NCI-H2081 treated with DMSO at 0.1 percent for 48 hours (cell line): ENCODE data around the gene GET4.

Experiments used
- DNase-seq: peaks from one replicate; lab custom pipeline; 2025; lab: John Stamatoyannopoulos, UW

GET4 gene

DNA sequence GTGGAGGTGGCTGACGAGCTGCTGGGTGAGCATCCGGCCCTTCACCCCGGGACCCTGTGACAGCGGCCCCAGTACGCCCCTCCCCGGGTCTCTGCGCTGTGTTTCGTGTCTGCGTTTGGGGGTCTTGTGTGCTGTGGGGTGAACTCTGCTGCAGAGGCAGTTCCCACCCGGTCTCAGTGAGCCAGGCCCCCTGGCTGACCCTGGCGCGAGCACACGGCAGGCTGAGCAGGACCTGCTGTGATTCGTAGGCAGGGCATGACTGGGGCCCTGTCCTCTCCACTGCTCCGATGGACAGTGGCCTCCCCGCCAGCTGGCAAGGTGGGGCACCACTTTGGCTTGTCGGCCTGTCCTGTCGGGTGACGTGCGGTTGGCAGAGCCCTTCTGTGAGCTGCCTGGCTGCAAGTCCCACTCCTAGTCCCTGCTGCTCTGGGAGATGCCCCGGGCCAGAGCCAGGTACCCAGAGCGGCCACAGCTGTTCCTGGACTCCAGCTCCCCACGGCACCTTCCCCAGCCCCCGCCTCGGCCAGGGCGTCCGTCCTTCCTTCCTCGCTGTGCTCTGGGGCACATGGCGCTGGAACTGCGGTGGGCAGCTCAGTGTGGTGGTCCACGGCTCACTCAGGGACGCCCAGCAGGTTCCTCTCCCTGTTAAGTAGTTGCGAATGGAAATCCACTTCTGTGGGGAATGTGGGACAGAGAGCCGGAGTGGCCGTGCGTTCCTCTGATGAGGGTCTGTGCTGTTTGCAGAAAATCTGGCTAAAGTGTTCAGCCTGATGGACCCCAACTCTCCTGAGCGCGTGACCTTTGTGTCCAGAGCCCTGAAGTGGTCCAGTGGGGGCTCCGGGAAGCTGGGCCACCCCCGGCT, 10.5 kb downstream of the GET4 start:
- no peak for DNase-seq

- DNase-seq = no peak
Measured at GRCh38 chr7:887488-887820, 11.1 kb downstream of the GET4 start.

- no peak for DNase-seq
Measured at GRCh38 chr7:888081-889024, 12.0 kb downstream of the GET4 start.

GRCh38 chr7:889025-889390, 12.7 kb downstream of the GET4 start:
- no peak for DNase-seq

DNA sequence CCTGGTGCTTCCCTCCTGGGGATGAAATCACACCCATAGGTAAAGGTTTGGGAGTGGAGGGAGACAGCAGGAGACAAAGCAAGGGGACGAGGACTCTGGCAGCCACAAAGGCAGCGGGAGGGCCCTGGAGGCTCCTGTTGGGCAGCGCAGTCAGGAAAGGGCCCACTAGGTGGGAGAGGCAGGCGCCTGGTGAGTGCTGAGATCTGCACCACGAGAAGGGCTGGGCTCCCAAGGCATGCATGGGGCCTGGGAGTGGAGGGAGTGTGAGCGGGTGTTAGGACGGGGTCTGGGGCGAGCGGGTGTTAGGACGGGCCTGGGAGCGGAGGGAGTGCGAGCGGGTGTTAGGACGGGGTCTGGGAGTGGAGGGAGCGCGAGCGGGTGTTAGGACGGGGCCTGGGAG, 13.0 kb downstream of the GET4 start:
- no peak for DNase-seq

DNA sequence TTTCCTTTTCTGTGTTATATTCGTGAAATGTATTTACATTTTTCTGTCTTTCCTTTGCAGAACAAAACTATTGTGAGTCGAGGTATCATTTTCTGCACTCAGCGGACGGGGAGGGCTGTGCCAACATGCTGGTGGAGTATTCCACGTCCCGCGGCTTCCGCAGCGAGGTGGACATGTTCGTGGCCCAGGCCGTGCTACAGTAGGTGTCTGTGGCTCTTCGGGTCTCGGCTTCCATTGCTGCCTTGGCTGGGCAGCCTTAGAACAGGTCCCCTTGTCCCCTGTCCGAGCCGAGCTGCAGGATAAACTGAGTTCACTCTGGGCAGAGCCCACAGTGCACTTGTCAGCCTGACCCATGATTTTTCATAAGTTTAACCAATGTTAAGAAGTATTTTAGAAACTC, 14.5 kb downstream of the GET4 start:
- DNase-seq = no peak

GRCh38 chr7:891291-891690, 14.9 kb downstream of the GET4 start:
- no peak for DNase-seq

- DNase-seq = no peak
Measured at GRCh38 chr7:891805-892204, 15.5 kb downstream of the GET4 start.

- DNase-seq = no peak
Measured at GRCh38 chr7:892648-893593, 16.6 kb downstream of the GET4 start.

GRCh38 chr7:893686-894085, 17.3 kb downstream of the GET4 start:
- no peak for DNase-seq

GRCh38 chr7:894164-894867, 18.0 kb downstream of the GET4 start:
- DNase-seq = no peak

DNA sequence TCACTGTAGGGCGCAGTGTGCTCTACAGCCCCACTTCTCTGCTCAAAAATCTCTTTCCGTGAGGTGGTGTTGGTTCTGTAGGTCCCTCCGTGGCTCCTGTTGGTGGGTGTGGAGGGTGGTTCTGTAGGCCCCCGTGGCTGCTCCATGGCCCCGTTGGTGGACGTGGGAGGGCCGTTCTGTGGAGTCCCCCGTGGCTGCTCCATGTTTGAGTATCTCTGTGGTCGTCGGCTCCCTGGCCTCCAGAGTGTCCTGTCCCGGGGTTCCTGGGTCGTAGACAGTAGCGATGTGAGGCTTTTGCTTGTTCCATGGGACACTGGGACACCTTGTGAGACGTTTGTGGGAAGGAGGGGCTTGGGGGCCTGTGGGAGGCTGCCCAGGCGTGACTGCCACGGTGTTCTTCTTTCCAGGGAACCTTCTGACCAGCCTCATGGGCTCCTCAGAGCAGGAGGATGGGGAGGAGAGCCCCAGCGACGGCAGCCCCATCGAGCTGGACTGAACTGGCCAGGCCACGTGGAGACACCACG, 18.6 kb downstream of the GET4 start:
- DNase-seq = no peak

DNA sequence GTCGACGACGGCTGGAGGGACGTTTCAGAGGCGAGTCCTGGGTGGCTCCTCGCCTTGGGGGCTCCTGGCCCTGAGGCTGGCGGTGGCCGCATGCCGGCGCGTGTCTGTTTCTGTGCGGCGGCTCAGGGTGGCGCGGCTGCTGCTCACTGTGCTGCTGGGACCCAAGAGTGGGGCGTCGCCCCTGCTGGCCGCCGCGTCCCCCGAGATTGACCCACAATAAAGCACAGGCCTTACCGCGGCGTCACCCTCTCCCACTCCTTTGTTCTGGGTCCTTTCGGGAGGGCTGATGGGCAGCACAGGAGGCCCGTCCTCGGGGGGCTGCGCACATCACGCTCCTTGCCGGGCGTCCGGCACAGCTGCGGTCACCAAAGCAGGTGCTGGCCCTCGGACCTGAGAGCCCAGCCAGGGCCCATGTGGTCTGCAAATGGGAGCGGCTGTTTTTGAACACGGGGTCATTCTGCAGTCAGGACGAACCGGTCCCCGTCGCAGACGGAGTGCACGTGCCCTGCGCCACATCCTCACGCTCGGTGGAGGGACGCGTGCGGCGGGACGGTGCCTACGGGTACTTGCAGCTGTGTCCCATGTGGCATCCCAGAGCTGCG, 19.2 kb downstream of the GET4 start:
- DNase-seq = no peak

DNA sequence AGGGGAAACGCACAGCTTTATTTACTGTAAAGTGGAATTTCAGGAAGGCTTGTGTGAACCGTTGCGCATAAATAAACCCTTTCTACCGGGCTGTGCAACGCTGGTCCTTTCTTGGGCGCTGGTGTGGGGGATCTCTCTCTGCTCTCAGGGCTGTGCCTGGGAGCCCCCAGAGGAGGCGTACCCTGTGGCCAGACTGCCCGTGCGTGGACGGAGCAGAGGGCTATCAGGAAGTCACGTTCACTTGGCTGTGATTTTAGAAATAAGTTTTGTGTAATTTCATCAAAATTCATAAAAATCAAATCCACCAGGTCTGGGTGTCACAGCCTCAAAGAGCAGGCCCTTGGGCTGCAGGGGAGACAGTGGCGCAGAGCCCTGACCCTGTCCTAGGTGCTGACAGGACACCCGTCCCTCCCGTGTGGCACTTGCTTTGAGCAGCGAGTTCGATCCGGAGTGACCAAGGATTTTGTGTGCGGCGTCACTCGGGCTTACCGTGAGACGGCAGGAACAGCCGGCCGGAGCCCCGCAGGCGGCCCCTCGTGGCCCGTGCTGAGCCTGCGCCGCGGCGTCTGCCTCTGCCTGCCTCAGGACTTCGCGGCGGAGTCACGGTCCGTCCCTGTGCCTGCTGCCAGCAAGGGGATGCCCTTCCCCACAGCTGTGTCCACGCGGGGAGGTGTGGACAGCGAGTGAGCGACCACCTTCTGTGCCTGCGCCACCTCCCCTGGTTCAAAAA, 20.2 kb downstream of the GET4 start:
- no peak for DNase-seq

- no peak for DNase-seq
Measured at GRCh38 chr7:897086-897485, 20.7 kb downstream of the GET4 start.

- DNase-seq = no peak
Measured at GRCh38 chr7:897771-898376, 21.5 kb downstream of the GET4 start.

GRCh38 chr7:898460-898854, 22.1 kb downstream of the GET4 start:
- DNase-seq = no peak

- DNase-seq = no peak
Measured at GRCh38 chr7:898855-899681, 22.7 kb downstream of the GET4 start.

DNA sequence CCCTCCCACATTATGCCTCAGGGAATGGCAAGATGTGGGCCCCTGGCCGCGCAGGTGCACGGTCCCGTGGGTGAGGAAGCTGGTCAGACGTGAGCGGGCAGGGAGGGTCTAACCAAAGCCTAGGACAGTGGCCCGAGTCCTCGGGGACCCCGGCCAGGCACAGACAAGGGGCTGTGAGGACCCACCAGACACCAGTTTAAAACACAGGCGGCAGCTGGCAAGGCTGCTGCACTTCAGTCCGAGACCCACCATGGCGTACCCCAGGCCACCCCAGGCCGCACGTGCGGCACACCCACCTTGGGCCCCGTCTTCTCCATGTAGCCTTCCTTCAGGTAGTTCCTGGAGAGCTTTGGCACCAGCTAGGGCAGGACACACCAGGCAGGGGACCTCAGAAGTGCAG, 23.5 kb downstream of the GET4 start:
- DNase-seq = no peak
